NCI-H1694 treated with DMSO at 0.1 percent for 48 hours (cell line): ENCODE measurements around the gene GCNT1.
"Not testable (repeated sequence)": the region's sequence is repeated elsewhere in the genome, so short reads cannot be mapped to it uniquely, and the experiment has no call there.

Experiments used
- DNase-seq: peaks from one replicate; lab custom pipeline; 2025; lab: John Stamatoyannopoulos, UW

Gene GCNT1

GRCh38 chr9:76490249-76490990, 31.4 kb downstream of the GCNT1 start:
- DNase-seq = no peak

- not testable (repeated sequence) for DNase-seq
Observed at GRCh38 chr9:76491056-76491455, 32.1 kb downstream of the GCNT1 start.

- not testable (repeated sequence) for DNase-seq
Observed at GRCh38 chr9:76493496-76493895, 34.5 kb downstream of the GCNT1 start.

- DNase-seq = no peak
Observed at GRCh38 chr9:76500061-76500460, 41.1 kb downstream of the GCNT1 start.

- DNase-seq = no peak
Observed at GRCh38 chr9:76502746-76503145, 43.8 kb downstream of the GCNT1 start.

GRCh38 chr9:76510041-76510440, 51.1 kb downstream of the GCNT1 start:
- no peak for DNase-seq

GRCh38 chr9:76510446-76510845, 51.5 kb downstream of the GCNT1 start:
- no peak for DNase-seq

- DNase-seq = no peak
Observed at GRCh38 chr9:76512826-76513225, 53.8 kb downstream of the GCNT1 start.

GRCh38 chr9:76516350-76516749, 57.4 kb downstream of the GCNT1 start:
- DNase-seq = no peak

- DNase-seq = no peak
Observed at GRCh38 chr9:76516871-76517270, 57.9 kb downstream of the GCNT1 start.

- no peak for DNase-seq
Observed at GRCh38 chr9:76519075-76519835, 60.3 kb downstream of the GCNT1 start.

GRCh38 chr9:76521244-76521681, 62.3 kb downstream of the GCNT1 start:
- DNase-seq = no peak

- DNase-seq = no peak
Observed at GRCh38 chr9:76521906-76522305, 62.9 kb downstream of the GCNT1 start.

- DNase-seq = not testable (repeated sequence)
Observed at GRCh38 chr9:76523617-76524200, 64.7 kb downstream of the GCNT1 start.

- no peak for DNase-seq
Observed at GRCh38 chr9:76525196-76525595, 66.2 kb downstream of the GCNT1 start.

- no peak for DNase-seq
Observed at GRCh38 chr9:76526026-76526425, 67.0 kb downstream of the GCNT1 start.

- no peak for DNase-seq
Observed at GRCh38 chr9:76528056-76528455, 69.1 kb downstream of the GCNT1 start.

- no peak for DNase-seq
Observed at GRCh38 chr9:76528642-76529190, 69.7 kb downstream of the GCNT1 start.

GRCh38 chr9:76529653-76530052, 70.7 kb downstream of the GCNT1 start:
- no peak for DNase-seq

- no peak for DNase-seq
Observed at GRCh38 chr9:76530458-76531110, 71.6 kb downstream of the GCNT1 start.

GRCh38 chr9:76531231-76531780, 72.3 kb downstream of the GCNT1 start:
- no peak for DNase-seq

- not testable (repeated sequence) for DNase-seq
Observed at GRCh38 chr9:76532877-76533276, 73.9 kb downstream of the GCNT1 start.
